ENCODE data around the gene CUBN. TPM values are rescaled to one million over a fixed set of nuclear protein-coding genes. Genes with fewer than 3 reads are reported as not detected.

CUBN gene
- total RNA-seq, 1 donor from 2014 or later, result 1.5 TPM

GRCh38 chr10:16789765-16790164 lies 339.8 kb downstream of the CUBN start:
- Mint-ChIP-seq H3K9me3 (ENCODE audit: low read depth) (peaks cover 5% of the 10 kb centered on the region), H3K4me1 (ENCODE audit: low read depth) (peaks cover 16% of the 10 kb centered on the region), H3K27me3 (no peaks in the 10 kb centered on the region), H3K4me3 (ENCODE audit: low read depth) (no peak overlapping the region), H3K27ac (no peak overlapping the region), H3K36me3 (ENCODE audit: insufficient read depth) (peaks cover 7% of the 10 kb centered on the region)
- DNase-seq (ENCODE audit: low spot score, unreplicated experiment), result no peak
- TF ChIP-seq, protein P1, sequence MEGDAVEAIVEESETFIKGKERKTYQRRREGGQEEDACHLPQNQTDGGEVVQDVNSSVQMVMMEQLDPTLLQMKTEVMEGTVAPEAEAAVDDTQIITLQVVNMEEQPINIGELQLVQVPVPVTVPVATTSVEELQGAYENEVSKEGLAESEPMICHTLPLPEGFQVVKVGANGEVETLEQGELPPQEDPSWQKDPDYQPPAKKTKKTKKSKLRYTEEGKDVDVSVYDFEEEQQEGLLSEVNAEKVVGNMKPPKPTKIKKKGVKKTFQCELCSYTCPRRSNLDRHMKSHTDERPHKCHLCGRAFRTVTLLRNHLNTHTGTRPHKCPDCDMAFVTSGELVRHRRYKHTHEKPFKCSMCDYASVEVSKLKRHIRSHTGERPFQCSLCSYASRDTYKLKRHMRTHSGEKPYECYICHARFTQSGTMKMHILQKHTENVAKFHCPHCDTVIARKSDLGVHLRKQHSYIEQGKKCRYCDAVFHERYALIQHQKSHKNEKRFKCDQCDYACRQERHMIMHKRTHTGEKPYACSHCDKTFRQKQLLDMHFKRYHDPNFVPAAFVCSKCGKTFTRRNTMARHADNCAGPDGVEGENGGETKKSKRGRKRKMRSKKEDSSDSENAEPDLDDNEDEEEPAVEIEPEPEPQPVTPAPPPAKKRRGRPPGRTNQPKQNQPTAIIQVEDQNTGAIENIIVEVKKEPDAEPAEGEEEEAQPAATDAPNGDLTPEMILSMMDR (IDR thresholded peaks at IDR 0.05; ENCODE audit: unreplicated experiment), result no peak

DNA sequence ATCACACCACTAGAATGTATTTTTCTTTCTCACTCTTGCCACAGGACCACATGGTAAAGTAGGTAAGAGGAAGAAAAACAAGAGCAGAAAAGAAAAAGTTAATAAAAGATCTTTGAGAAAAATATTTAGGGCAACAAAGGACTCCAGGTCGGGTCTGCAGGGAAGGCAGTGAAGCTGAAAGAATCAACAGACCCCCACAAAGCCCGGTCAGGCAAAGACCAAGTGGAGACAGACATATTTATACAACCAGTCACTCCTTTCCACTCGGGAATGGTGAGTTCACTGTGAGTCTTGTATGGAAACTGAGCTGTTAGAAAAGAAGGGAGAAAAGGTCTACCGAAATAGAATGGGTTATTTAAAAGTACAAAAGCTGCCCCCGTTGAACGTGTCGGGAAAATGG lies 340.4 kb downstream of the CUBN start:
- H3K36me3 Mint-ChIP-seq (ENCODE audit: insufficient read depth), result peaks cover 8% of the 10 kb centered on the region
- peaks cover 16% of the 10 kb centered on the region for H3K4me1 Mint-ChIP-seq (ENCODE audit: low read depth)
- H3K4me3 Mint-ChIP-seq (ENCODE audit: low read depth), result no peak overlapping the region
- no peak for DNase-seq (ENCODE audit: low spot score, unreplicated experiment)
- no peak overlapping the region for H3K27ac Mint-ChIP-seq
- peaks cover 8% of the 10 kb centered on the region for H3K9me3 Mint-ChIP-seq (ENCODE audit: low read depth)
- H3K27me3 Mint-ChIP-seq, result no peaks in the 10 kb centered on the region
- TF ChIP-seq, protein P1 (IDR thresholded peaks at IDR 0.05; ENCODE audit: unreplicated experiment), result no peak

DNA sequence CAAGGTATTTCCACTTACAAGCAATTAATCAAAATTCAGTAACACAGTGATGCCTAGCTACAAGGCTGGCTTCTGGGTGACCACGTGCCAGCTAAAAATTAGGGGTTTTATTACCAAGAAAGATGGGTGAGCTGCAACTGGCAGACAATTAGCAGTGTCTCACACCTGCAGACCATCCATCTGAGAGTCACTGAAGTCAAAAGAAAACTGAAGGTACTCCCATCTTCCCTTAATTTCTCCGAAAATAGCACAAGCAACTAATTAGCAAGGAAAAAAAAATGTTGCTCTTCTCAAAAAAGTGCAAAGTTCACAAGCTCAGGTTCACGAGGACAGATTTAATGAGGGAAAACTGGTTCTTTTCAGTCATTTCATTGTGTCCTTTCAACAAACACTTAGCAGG lies 340.8 kb downstream of the CUBN start:
- Mint-ChIP-seq H3K27me3 (no peaks in the 10 kb centered on the region), H3K27ac (no peak overlapping the region), H3K9me3 (ENCODE audit: low read depth) (peaks cover 8% of the 10 kb centered on the region), H3K4me3 (ENCODE audit: low read depth) (no peak overlapping the region), H3K4me1 (ENCODE audit: low read depth) (peaks cover 16% of the 10 kb centered on the region), H3K36me3 (ENCODE audit: insufficient read depth) (peaks cover 11% of the 10 kb centered on the region)
- TF ChIP-seq, protein P1 (IDR thresholded peaks at IDR 0.05; ENCODE audit: unreplicated experiment), result no peak
- no peak for DNase-seq (ENCODE audit: low spot score, unreplicated experiment)

DNA sequence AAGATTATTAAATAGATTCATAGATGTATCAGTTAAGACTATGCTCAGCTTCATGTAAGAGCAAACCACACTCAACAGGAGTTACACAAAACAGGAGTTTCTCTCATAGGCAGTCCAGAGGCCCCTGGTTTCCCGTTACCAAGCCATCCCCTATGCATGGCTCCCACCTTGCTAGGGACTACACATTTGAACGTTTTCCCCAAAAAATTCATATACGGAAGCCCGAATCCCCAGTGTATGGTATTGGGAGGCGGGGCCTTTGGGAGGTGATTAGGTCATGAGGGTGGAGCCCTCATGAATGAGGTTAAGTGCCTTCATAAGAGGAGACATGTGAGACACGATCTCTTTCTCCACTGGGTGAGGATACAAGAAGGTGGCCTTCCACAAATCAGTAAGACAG lies 341.5 kb downstream of the CUBN start:
- peaks cover 16% of the 10 kb centered on the region for H3K4me1 Mint-ChIP-seq (ENCODE audit: low read depth)
- no peak for DNase-seq (ENCODE audit: low spot score, unreplicated experiment)
- H3K27me3 Mint-ChIP-seq, result no peaks in the 10 kb centered on the region
- H3K9me3 Mint-ChIP-seq (ENCODE audit: low read depth), result peaks cover 5% of the 10 kb centered on the region
- no peak overlapping the region for H3K4me3 Mint-ChIP-seq (ENCODE audit: low read depth)
- H3K36me3 Mint-ChIP-seq (ENCODE audit: insufficient read depth), result peaks cover 11% of the 10 kb centered on the region
- H3K27ac Mint-ChIP-seq, result no peak overlapping the region
- TF ChIP-seq, protein P1 (IDR thresholded peaks at IDR 0.05; ENCODE audit: unreplicated experiment), result no peak

- H3K9me3 Mint-ChIP-seq (ENCODE audit: low read depth), result peaks cover 5% of the 10 kb centered on the region
- H3K27ac Mint-ChIP-seq, result no peak overlapping the region
- H3K27me3 Mint-ChIP-seq, result no peaks in the 10 kb centered on the region
- TF ChIP-seq, protein P1 (IDR thresholded peaks at IDR 0.05; ENCODE audit: unreplicated experiment), result no peak
- no peak overlapping the region for H3K4me3 Mint-ChIP-seq (ENCODE audit: low read depth)
- peaks cover 16% of the 10 kb centered on the region for H3K4me1 Mint-ChIP-seq (ENCODE audit: low read depth)
- DNase-seq (ENCODE audit: low spot score, unreplicated experiment), result no peak
- peaks cover 9% of the 10 kb centered on the region for H3K36me3 Mint-ChIP-seq (ENCODE audit: insufficient read depth)
Observed at GRCh38 chr10:16787361-16787791, 342.2 kb downstream of the CUBN start.
